Activated CD8-positive, alpha-beta memory T cell treated with anti-CD3 and anti-CD28 coated beads, Interleukin-2, amount 10 ng/mL, durations not matched to agents 7 days and 5 days (primary cell): ENCODE data around the gene SMIM38. TPM values are rescaled to one million over a fixed set of nuclear protein-coding genes. Genes with fewer than 3 reads are reported as not detected.
"Not testable (repeated sequence)": the region's sequence is repeated elsewhere in the genome, so short reads cannot be mapped to it uniquely, and the experiment has no call there.

ENCODE experiments used
- ATAC-seq: fragments of 150-1000 bp; cut with Tn5 transposase; one replicate; pipeline ENCODE4 v1.10.0; 2021; ENCODE audit warnings: moderate library complexity
- CTCF ChIA-PET: fragments of 350-600 bp; sonication (Branson Sonifier 250); formaldehyde crosslinking; loops from one replicate; lab custom pipeline; 2021; ENCODE audit warnings: antibody characterized with exemption; lab: Charles Lee
- DNase-seq: peaks from one replicate; pipeline ENCODE4 v3.0.0-alpha.2; 2020
- H3K27ac Mint-ChIP-seq: one replicate; pipeline ENCODE4 v1.8.0; 2021; ENCODE audit warnings: mild to moderate bottlenecking, mixed read lengths
- H3K27me3 Mint-ChIP-seq: one replicate; pipeline ENCODE4 v1.8.0; 2021; ENCODE audit warnings: mixed read lengths
- H3K36me3 Mint-ChIP-seq: one replicate; pipeline ENCODE4 v1.8.0; 2021; ENCODE audit warnings: mild to moderate bottlenecking, mixed read lengths
- H3K4me1 Mint-ChIP-seq: one replicate; pipeline ENCODE4 v1.8.0; 2021; ENCODE audit warnings: mixed read lengths
- H3K4me3 Mint-ChIP-seq: one replicate; pipeline ENCODE4 v1.8.0; 2021; ENCODE audit warnings: mild to moderate bottlenecking, moderate library complexity, mixed read lengths
- H3K9me3 Mint-ChIP-seq: one replicate; pipeline ENCODE4 v1.8.0; 2022; ENCODE audit warnings: low read depth, mixed read lengths
- total RNA-seq, 2 experiments: library from RNA; stranded (reverse); gene quantifications; one replicate each; pipeline ENCODE4 v1.2.3, GENCODE V29; 2021

SMIM38 gene
- total RNA-seq, 2 experiments from 2014 or later: 0.26 to 0.56 TPM

DNA sequence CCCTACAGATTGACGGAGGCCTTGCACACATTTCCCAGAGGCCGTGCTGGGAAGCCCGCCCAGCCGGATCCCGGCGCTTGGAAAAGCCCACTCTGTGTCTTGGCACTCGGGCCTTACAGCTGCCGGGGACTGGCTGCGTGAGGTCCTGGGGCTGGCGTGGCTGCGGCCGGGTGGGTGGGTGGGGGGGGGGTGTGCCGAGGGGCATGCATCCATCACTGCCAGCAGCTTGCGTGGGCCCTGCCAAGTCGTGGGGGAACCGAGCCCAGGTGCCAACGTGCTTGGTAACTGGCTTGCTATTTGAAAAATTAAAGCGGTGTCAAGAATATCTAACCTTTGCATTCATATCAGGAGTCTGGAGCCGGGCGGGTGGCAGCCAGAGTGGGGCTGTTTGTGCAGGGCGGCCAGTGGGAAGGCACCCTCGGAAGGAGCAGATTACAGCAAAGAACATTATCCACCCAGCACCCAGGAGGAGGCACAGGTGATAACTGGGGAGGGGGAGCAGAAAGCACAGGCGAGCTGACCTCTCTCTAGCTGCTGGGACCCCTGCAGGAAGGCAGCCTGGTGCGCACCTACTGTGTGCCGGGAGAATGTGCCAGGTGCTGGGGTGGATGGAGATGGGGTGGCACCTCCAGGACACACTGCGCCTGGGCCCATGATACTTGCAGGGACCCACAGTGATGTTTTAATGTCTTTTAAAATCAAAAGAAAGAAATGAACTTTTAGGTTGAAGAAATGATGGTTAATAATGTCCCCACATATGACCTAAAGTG lies 28.5 kb upstream of the SMIM38 start:
- no peak overlapping the region for H3K4me3 Mint-ChIP-seq
- ATAC-seq (no peak), DNase-seq (no peak)
- CTCF ChIA-PET: no interaction called here
- no peaks in the 10 kb centered on the region for H3K36me3 Mint-ChIP-seq
- H3K27ac Mint-ChIP-seq: no peak overlapping the region
- peaks cover 8% of the 10 kb centered on the region for H3K4me1 Mint-ChIP-seq
- H3K27me3 Mint-ChIP-seq: no peaks in the 10 kb centered on the region
- H3K9me3 Mint-ChIP-seq: no peaks in the 10 kb centered on the region

DNA sequence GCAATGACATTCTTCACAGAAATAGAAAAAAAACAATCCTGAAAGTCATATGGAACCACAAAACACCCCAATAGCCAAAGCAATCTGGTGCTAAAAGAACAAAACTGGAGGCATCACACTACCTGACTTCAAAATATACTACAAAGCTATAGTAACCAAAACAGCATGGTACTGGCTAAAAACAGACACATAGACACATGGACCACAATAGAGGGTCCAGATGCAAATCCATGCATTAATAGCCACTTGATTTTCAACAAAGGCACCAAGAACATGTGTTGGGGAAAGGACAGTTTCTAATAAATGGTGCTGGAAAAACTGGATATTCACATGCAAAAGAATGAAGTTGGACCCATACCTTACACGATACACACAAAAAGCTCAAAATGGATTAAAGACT lies 27.9 kb upstream of the SMIM38 start:
- Mint-ChIP-seq H3K4me3 (no peak overlapping the region), H3K4me1 (peaks cover 3% of the 10 kb centered on the region), H3K27me3 (no peaks in the 10 kb centered on the region), H3K27ac (no peak overlapping the region), H3K9me3 (no peaks in the 10 kb centered on the region), H3K36me3 (no peaks in the 10 kb centered on the region)
- ATAC-seq (no peak), DNase-seq (no peak)
- CTCF ChIA-PET: no interaction called here

DNA sequence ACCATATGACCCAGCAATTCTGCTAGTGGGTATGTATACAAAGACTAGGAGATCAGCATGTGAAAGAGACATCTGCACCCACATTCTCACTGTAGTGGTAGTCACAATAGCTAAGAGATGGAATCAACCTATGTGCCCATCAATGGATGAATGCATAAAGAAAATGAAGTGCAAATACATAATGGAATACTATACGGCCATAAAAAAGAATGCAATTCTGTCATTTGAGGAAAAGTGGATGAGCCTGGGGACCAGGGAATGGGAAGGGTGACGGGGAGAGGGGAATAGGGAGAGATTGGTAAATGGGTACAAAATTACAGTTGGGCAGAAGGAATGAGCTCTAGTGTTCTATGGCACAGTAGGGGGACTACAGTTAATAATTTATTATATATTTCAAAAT lies 26.7 kb upstream of the SMIM38 start:
- Mint-ChIP-seq H3K4me1 (no peaks in the 10 kb centered on the region), H3K9me3 (peaks cover 4% of the 10 kb centered on the region), H3K27ac (no peak overlapping the region), H3K27me3 (no peaks in the 10 kb centered on the region), H3K36me3 (peaks cover 2% of the 10 kb centered on the region), H3K4me3 (no peak overlapping the region)
- CTCF ChIA-PET: no interaction called here
- DNase-seq (no peak), ATAC-seq (no peak)

DNA sequence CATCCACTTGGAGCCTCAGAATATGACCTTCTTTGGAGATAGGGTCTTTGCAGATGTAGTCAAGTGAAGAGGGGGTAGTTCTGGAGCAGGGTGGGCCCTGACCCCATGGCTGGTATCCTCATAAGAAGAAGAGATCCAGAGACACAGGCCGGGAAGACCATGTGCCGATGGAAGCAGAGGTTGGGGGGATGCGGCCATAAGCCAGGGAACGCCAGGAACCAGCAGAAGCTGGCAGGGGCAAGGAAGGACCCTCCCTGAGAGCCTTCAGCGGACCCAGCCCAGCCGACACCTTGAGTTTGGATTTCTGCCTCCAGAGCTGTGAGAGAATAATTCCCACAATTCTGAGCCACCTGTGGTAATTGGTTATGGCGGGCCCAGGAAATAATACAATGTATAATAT lies 26.1 kb upstream of the SMIM38 start:
- peaks cover 4% of the 10 kb centered on the region for H3K9me3 Mint-ChIP-seq
- H3K27ac Mint-ChIP-seq: no peak overlapping the region
- ATAC-seq: no peak
- peaks cover 4% of the 10 kb centered on the region for H3K36me3 Mint-ChIP-seq
- no peak overlapping the region for H3K4me3 Mint-ChIP-seq
- H3K4me1 Mint-ChIP-seq: peaks cover 2% of the 10 kb centered on the region
- DNase-seq: no peak
- H3K27me3 Mint-ChIP-seq: no peaks in the 10 kb centered on the region
- CTCF ChIA-PET: no interaction called here

DNA sequence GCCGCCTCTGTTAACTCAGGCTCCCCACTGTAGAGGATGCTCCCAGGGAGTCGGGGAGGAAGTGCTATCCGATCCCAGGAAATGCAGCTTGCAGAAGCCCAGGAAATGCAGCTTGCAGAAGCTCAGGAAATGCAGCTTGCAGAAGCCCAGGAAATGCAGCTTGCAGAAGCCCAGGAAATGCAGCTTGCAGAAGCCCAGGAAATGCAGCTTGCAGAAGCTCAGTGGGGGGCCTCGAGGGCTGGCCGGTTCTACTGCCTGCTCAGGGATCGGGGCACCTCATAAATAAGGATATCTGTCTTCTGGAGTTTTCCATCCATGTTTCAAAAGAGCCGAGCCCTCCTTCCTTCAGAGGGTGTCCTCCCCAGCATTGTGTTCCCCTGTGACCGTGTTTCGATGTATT lies 25.1 kb upstream of the SMIM38 start:
- Mint-ChIP-seq H3K27me3 (no peaks in the 10 kb centered on the region), H3K27ac (no peak overlapping the region), H3K9me3 (peaks cover 4% of the 10 kb centered on the region), H3K36me3 (peaks cover 4% of the 10 kb centered on the region), H3K4me3 (no peak overlapping the region), H3K4me1 (peaks cover 2% of the 10 kb centered on the region)
- CTCF ChIA-PET: no interaction called here
- DNase-seq: no peak
- ATAC-seq: no peak

DNA sequence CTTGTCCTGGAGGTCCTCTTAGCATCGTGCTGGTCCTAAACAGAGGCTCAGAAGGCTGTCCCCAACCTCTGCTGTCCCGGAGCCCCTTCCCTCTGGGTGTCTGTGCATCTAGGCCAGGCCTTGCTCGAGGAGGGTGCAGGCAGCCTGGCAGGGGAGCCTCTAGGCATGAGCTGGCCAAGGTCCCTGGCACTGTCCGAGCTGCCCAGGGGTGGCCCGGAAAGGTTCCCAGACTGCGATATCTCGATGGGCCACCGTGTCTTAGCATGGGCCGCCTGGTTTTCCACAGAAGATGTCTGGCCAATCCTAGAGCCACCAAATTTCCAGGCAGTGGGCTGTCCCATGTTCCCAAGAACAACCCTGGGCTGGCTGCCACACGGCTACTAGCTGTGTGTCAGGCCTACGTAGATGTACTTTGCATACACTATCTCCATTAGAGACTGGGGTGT lies 24.6 kb upstream of the SMIM38 start:
- Mint-ChIP-seq H3K9me3 (peaks cover 4% of the 10 kb centered on the region), H3K36me3 (peaks cover 4% of the 10 kb centered on the region), H3K27ac (no peak overlapping the region), H3K27me3 (no peaks in the 10 kb centered on the region), H3K4me1 (peaks cover 2% of the 10 kb centered on the region), H3K4me3 (no peak overlapping the region)
- ATAC-seq (no peak), DNase-seq (no peak)
- CTCF ChIA-PET: no interaction called here

DNA sequence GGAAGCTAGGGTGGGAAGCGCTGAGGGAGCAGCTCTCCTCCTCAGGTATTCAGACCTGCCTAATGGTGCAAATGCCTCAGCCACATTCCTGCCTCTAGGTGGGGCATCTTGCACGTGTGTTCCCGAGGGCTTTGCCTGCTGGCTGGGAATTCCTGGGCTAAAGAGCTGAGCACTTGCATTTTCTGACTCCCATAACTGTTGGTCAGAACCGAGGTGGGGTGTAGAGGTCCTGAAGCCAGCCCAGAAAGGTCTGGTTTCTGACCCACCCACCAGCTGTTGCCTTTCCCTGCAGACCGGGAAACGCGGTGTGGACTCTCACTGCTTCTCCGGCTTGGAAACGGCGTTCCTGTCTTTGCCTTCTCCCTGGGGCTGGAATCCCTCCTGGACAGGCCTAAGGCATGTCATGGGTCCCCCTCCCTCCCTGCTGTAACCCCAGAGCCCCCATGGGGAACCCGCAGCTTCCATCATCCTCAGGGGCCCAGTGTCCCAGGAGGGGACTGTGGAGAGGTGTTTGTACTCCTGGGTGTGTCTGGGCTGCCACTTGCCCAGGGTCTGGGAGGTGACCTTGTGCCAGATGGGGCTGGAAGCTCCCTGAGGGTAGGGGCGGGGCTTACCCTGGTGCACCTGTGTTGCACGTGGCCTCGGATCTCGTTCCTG lies 24.0 kb upstream of the SMIM38 start:
- DNase-seq: no peak
- H3K27ac Mint-ChIP-seq: no peak overlapping the region
- H3K36me3 Mint-ChIP-seq: peaks cover 4% of the 10 kb centered on the region
- H3K4me3 Mint-ChIP-seq: no peak overlapping the region
- peaks cover 2% of the 10 kb centered on the region for H3K4me1 Mint-ChIP-seq
- no peaks in the 10 kb centered on the region for H3K27me3 Mint-ChIP-seq
- H3K9me3 Mint-ChIP-seq: peaks cover 4% of the 10 kb centered on the region
- no peak for ATAC-seq
- CTCF ChIA-PET: no interaction called here

DNA sequence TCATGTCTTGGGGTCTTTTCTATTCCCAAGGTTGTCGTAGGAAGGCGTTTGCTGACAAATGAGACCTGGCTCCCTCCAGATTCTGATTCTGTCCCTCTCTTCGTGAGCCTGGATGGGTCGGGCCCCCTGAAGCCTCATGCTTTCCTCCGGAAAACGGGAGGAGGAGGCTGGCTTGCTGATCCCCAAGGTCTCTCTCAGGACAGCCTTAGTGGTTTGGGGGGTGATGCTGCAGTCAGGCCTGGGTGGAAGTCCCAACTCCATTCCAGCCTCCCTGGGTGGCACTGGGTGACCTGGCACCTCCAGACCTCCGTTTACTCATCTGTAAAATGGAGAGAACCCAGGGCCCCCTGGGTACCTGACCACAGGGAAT lies 23.4 kb upstream of the SMIM38 start:
- Mint-ChIP-seq H3K27me3 (no peaks in the 10 kb centered on the region), H3K27ac (no peak overlapping the region), H3K9me3 (peaks cover 4% of the 10 kb centered on the region), H3K4me3 (no peak overlapping the region), H3K4me1 (peaks cover 2% of the 10 kb centered on the region), H3K36me3 (peaks cover 4% of the 10 kb centered on the region)
- CTCF ChIA-PET: no interaction called here
- ATAC-seq: no peak
- no peak for DNase-seq

DNA sequence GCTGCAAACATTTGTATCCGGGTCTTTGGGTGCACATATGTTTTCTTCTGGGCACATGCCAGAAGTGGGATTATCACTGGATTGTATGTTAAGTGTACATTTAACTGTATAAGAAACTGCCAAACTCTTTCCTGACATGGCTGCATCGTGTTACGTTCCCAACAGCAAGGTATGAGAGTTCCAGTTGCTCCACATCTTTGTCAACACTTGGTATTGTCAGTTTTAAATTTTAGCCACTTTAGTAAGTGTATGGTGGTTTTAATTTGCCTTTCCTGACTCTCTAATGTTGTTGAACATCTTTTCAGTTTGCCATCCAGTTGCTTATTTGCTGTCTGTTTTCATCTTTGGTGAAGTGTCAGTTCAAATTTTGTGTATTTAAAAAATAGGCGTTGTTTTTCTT lies 22.5 kb upstream of the SMIM38 start:
- no peak for DNase-seq
- Mint-ChIP-seq H3K27me3 (no peaks in the 10 kb centered on the region), H3K27ac (no peak overlapping the region), H3K4me3 (no peak overlapping the region), H3K36me3 (peaks cover 4% of the 10 kb centered on the region), H3K4me1 (peaks cover 2% of the 10 kb centered on the region), H3K9me3 (peaks cover 4% of the 10 kb centered on the region)
- CTCF ChIA-PET: no interaction called here
- no peak for ATAC-seq

DNA sequence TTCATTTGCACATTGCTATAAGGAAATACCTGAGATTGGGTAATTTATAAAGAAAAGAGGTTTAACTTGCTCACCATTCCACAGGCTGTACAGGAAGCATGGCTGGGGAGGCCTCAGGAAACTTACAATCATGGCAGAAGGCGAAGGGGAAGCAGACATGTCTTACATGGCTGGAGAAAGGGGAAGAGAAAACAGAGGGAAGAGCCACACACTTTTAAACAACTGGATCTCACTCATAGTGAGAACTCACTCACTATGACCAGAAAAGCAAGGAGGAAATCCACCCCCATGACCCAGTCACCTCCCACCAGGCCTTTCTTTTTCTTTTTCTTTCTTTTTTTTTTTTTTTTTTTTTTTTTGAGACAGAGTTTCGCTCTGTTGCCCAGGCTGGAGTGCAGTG lies 21.6 kb upstream of the SMIM38 start:
- H3K27ac Mint-ChIP-seq, H3K4me3 Mint-ChIP-seq, H3K4me1 Mint-ChIP-seq, H3K27me3 Mint-ChIP-seq, DNase-seq, CTCF ChIA-PET, H3K9me3 Mint-ChIP-seq, ATAC-seq, H3K36me3 Mint-ChIP-seq: not testable (repeated sequence)

DNA sequence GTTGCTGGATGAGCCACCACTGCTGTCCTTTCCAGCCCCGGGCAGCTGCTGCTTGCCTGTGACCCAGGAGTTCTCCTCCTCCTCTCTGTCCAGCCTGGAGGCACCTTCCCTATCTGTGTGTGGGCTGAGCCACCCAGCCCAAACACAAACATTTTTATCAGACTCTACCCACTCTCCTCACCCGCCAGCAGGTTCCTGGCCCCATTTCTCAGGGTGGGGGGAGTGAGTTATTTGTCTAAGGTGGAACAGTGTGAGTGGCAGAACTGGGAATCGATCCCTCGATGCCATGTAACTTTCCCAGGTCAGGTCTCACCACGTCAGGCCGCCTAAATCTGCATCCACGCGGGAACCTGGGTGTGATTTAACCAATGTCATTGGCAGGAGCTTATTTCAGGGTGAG lies 20.8 kb upstream of the SMIM38 start:
- Mint-ChIP-seq H3K27me3 (no peaks in the 10 kb centered on the region), H3K4me1 (peaks cover 2% of the 10 kb centered on the region), H3K27ac (no peak overlapping the region), H3K4me3 (no peak overlapping the region), H3K36me3 (peaks cover 4% of the 10 kb centered on the region), H3K9me3 (peaks cover 4% of the 10 kb centered on the region)
- ATAC-seq: no peak
- no peak for DNase-seq
- CTCF ChIA-PET: no interaction called here

DNA sequence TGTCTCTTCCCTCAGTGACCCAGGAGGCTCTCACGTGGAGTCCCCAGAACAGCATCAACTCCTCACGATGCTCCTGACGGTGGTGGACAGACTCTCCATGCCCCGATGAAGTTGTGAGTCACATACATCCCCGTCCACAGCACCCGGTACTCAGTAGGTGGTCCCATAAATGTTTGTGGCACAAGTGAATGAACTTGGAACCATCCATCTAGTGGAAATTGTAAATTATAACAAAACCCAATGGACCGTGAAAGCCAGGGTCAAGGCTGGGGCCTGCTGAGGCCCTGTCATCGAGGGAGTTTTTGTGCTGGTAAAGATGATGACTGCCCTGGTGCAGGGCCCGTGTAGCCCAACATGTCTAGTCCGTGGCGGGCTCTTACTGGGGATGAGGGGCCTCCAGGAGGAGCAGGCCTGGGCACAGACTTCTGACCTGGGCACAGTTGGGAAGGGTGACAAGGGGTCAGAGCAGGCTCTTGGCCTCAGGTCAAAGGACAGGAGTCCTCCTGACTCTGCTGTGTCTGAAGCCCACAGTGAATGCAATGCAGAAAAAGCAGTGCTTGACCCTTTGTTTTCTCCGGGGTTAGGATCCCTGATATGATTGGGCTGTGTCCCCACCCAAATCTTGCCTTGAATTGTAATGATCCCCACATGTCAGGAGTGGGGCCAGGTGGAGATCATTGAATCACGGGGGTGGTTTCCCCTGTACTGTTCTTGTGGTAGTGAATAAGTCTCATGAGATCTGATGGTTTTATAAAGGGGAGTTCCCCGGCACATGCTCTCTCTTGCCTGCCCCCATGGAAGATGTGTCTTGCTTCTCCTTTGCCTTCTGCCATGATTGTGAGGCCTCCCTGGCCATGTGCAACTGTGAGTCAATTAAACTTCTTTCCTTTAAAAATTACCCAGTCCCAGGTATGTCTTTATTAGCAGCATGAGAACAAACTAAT lies 20.0 kb upstream of the SMIM38 start:
- DNase-seq (no peak), ATAC-seq (no peak)
- no peaks in the 10 kb centered on the region for H3K27me3 Mint-ChIP-seq
- no peak overlapping the region for H3K4me3 Mint-ChIP-seq
- H3K9me3 Mint-ChIP-seq: peaks cover 4% of the 10 kb centered on the region
- H3K4me1 Mint-ChIP-seq: peaks cover 2% of the 10 kb centered on the region
- no peak overlapping the region for H3K27ac Mint-ChIP-seq
- peaks cover 4% of the 10 kb centered on the region for H3K36me3 Mint-ChIP-seq
- CTCF ChIA-PET: no interaction called here

DNA sequence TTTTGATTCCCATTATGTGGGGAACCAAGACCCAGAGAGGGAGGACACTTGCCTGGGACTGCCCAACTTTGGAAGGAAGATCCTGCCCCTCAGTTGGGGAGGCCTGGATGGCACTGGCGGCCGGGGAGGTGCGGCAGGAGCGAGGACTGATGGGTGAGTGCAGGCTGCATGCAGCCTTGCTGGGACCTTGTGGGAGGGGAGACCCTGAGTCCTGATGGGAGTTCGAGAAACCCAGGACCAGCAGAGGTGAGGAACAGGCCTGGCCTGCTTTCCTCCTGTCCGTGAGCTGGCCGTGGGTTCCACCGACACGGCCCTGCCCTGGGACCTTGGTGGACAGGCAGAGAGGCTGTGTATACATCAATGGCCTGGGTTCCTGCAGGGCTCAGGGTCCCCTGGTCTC lies 19.3 kb upstream of the SMIM38 start:
- H3K4me3 Mint-ChIP-seq: no peak overlapping the region
- no peak overlapping the region for H3K27ac Mint-ChIP-seq
- CTCF ChIA-PET: no interaction called here
- peaks cover 2% of the 10 kb centered on the region for H3K4me1 Mint-ChIP-seq
- H3K9me3 Mint-ChIP-seq: peaks cover 4% of the 10 kb centered on the region
- no peak for DNase-seq
- peaks cover 4% of the 10 kb centered on the region for H3K27me3 Mint-ChIP-seq
- peaks cover 4% of the 10 kb centered on the region for H3K36me3 Mint-ChIP-seq
- ATAC-seq: no peak
